ENCODE results near the gene PHACTR3.

PHACTR3 gene

DNA sequence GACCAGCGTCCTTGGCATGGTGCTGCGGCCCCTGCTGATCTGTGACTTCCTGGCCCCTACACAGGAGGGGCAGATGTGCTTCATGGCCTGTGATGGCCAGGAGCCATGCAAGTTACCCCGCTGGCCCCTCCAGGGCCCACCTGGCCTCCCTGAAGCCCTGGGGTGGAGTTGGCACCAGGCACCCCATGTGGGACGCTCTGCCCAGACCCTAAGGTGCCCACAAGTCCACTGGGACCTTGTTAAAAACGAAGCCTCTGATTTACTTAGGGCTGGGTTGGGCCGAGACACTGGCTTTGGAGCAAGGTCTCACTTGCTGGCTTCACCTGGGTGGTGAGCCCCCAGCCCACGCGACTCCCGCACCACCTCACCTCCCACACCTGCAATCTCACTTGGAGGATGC, 139.0 kb downstream of the PHACTR3 start:
- H3K27ac ChIP-seq (ENCODE audit: low read depth, low read length): no peak overlapping the region
- peaks cover 0 to 3% (median 0%) of the 10 kb centered on the region in 5 donors for H3K4me1 ChIP-seq (ENCODE audit: control insufficient read depth in 5 of 5, insufficient read depth in 5 of 5, low read length in 5 of 5)
- no peaks in the 10 kb centered on the region for H3K36me3 ChIP-seq (ENCODE audit: control insufficient read depth in 5 of 5, insufficient read depth in 5 of 5, low read length in 5 of 5)
- no peak overlapping the region for H3K4me3 ChIP-seq (ENCODE audit: low read depth in 1 of 5, low read length in 5 of 5)
- H3K9me3 ChIP-seq (ENCODE audit: control insufficient read depth in 5 of 5, low read length in 5 of 5): no peaks in the 10 kb centered on the region
- H3K9ac ChIP-seq (ENCODE audit: low read length in 5 of 5): no peak overlapping the region
- peaks cover 0 to 31% (median 17%) of the 10 kb centered on the region in 5 donors for H3K27me3 ChIP-seq (ENCODE audit: control insufficient read depth in 5 of 5, insufficient read depth in 4 of 5, low read length in 5 of 5)

DNA sequence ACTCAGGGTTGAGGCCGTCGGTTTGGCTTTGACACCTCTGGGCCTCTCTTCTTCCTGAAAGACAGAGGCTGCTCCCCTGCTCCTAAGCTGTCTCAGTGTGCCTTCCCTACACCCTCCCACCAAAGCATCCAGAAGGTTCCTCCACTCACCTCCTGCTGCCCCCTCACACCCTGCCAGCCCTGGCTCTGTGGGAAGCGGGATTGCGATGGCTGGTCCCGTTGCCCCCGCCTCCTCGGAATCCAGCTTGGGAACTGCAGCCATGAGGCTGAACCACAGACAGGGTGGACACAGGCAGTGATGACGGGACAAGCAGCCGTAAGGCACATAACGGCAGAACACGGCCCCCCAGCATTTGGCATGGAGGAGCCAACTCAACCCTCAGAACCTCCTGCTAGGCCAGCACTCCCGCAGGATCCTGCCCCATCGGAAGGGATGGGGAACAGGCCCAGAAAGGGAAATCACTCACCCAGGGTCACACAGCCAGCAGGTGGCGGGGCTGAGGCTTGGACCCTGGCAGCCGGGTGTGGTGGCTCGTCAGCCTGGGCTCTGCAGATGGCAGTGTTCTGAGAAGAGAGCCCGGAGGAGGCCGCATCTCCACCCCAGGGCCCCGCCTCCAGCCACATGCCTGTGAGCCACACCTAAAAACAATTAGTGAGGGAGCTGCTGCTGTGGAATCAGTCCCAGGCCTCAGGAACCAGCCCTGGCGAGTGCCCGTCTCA, 139.6 kb downstream of the PHACTR3 start:
- H3K4me1 ChIP-seq (ENCODE audit: control insufficient read depth in 5 of 5, insufficient read depth in 5 of 5, low read length in 5 of 5): peaks cover 0 to 6% (median 5%) of the 10 kb centered on the region in 5 donors
- no peak overlapping the region for H3K9ac ChIP-seq (ENCODE audit: low read length in 5 of 5)
- no peaks in the 10 kb centered on the region for H3K36me3 ChIP-seq (ENCODE audit: control insufficient read depth in 5 of 5, insufficient read depth in 5 of 5, low read length in 5 of 5)
- peaks cover 0 to 25% (median 15%) of the 10 kb centered on the region in 5 donors for H3K27me3 ChIP-seq (ENCODE audit: control insufficient read depth in 5 of 5, insufficient read depth in 4 of 5, low read length in 5 of 5)
- no peaks in the 10 kb centered on the region for H3K9me3 ChIP-seq (ENCODE audit: control insufficient read depth in 5 of 5, low read length in 5 of 5)
- no peak overlapping the region for H3K4me3 ChIP-seq (ENCODE audit: low read depth in 1 of 5, low read length in 5 of 5)
- H3K27ac ChIP-seq (ENCODE audit: low read depth, low read length): no peak overlapping the region

DNA sequence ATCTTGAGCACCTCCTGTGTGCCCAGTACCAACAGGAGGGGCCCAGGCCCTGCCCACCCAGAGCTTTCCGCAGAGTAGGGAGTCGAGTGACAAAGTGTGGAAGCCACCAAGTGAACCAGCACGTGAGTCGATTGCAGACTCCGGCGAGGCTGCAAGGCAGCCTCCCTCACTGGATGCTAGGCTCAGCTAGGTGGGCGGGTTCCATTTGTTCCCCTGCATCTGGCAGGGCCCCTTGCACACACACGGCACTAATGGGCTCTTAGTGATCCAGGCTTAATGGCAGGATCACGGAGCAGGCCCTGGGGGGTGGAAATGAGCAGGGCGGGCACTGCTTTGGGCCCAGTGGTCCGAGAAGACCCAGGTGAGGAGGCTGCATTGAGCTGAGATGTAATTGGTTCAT, 140.4 kb downstream of the PHACTR3 start:
- no peak overlapping the region for H3K9ac ChIP-seq (ENCODE audit: low read length in 5 of 5)
- H3K9me3 ChIP-seq (ENCODE audit: control insufficient read depth in 5 of 5, low read length in 5 of 5): no peaks in the 10 kb centered on the region
- no peak overlapping the region for H3K4me3 ChIP-seq (ENCODE audit: low read depth in 1 of 5, low read length in 5 of 5)
- no peaks in the 10 kb centered on the region for H3K36me3 ChIP-seq (ENCODE audit: control insufficient read depth in 5 of 5, insufficient read depth in 5 of 5, low read length in 5 of 5)
- peaks cover 0 to 22% (median 17%) of the 10 kb centered on the region in 5 donors for H3K27me3 ChIP-seq (ENCODE audit: control insufficient read depth in 5 of 5, insufficient read depth in 4 of 5, low read length in 5 of 5)
- H3K4me1 ChIP-seq (ENCODE audit: control insufficient read depth in 5 of 5, insufficient read depth in 5 of 5, low read length in 5 of 5): peaks cover 0 to 14% (median 12%) of the 10 kb centered on the region in 5 donors
- no peak overlapping the region for H3K27ac ChIP-seq (ENCODE audit: low read depth, low read length)

DNA sequence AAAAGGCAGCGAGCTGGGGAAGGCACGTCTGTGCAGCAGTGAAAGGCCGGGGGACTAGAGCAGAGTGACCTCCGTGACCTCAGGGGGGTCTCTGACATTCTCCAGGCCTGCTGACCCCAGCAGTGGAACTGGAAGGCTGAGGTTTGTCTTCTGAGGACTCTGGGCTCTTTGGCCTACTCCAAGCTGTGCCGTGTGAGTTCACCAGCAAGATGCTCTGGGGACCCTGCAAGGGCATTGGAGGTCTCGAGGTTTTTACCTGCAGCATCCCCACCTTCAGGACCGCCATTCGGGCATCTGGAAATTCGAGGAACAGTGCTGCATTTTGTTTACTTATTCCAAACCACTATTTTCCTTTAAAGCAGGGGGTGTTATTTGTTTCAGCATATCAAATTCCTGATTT, 140.9 kb downstream of the PHACTR3 start:
- H3K4me1 ChIP-seq (ENCODE audit: control insufficient read depth in 5 of 5, insufficient read depth in 5 of 5, low read length in 5 of 5): peaks cover 0 to 16% (median 14%) of the 10 kb centered on the region in 5 donors
- H3K27ac ChIP-seq (ENCODE audit: low read depth, low read length): no peak overlapping the region
- H3K4me3 ChIP-seq (ENCODE audit: low read depth in 1 of 5, low read length in 5 of 5): no peak overlapping the region
- H3K9ac ChIP-seq (ENCODE audit: low read length in 5 of 5): no peak overlapping the region
- peaks cover 0 to 24% (median 18%) of the 10 kb centered on the region in 5 donors for H3K27me3 ChIP-seq (ENCODE audit: control insufficient read depth in 5 of 5, insufficient read depth in 4 of 5, low read length in 5 of 5)
- no peaks in the 10 kb centered on the region for H3K36me3 ChIP-seq (ENCODE audit: control insufficient read depth in 5 of 5, insufficient read depth in 5 of 5, low read length in 5 of 5)
- no peaks in the 10 kb centered on the region for H3K9me3 ChIP-seq (ENCODE audit: control insufficient read depth in 5 of 5, low read length in 5 of 5)

DNA sequence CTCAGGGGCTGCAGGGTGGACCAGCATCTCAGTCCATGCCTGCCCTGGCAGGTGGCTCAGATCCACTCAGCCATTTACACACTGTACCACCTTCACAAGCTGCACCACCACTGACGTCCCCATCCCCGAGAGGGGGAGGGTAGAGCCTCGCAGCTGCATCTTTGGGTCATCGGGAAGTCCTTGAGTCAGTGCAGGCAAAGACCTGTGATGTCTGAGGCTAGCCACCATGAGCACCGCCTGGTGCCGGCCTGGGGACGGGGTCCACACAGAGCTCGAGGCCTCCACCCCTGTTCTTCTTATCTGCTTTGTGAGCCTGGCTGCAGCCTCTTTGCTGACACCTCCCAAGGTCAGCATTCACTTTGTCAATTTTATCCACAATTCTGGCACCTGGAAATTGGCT, 141.4 kb downstream of the PHACTR3 start:
- no peaks in the 10 kb centered on the region for H3K9me3 ChIP-seq (ENCODE audit: control insufficient read depth in 5 of 5, low read length in 5 of 5)
- no peaks in the 10 kb centered on the region for H3K36me3 ChIP-seq (ENCODE audit: control insufficient read depth in 5 of 5, insufficient read depth in 5 of 5, low read length in 5 of 5)
- no peak overlapping the region for H3K9ac ChIP-seq (ENCODE audit: low read length in 5 of 5)
- H3K27me3 ChIP-seq (ENCODE audit: control insufficient read depth in 5 of 5, insufficient read depth in 4 of 5, low read length in 5 of 5): peaks cover 0 to 28% (median 23%) of the 10 kb centered on the region in 5 donors
- H3K4me1 ChIP-seq (ENCODE audit: control insufficient read depth in 5 of 5, insufficient read depth in 5 of 5, low read length in 5 of 5): peaks cover 0 to 16% (median 14%) of the 10 kb centered on the region in 5 donors
- no peak overlapping the region for H3K27ac ChIP-seq (ENCODE audit: low read depth, low read length)
- no peak overlapping the region for H3K4me3 ChIP-seq (ENCODE audit: low read depth in 1 of 5, low read length in 5 of 5)

DNA sequence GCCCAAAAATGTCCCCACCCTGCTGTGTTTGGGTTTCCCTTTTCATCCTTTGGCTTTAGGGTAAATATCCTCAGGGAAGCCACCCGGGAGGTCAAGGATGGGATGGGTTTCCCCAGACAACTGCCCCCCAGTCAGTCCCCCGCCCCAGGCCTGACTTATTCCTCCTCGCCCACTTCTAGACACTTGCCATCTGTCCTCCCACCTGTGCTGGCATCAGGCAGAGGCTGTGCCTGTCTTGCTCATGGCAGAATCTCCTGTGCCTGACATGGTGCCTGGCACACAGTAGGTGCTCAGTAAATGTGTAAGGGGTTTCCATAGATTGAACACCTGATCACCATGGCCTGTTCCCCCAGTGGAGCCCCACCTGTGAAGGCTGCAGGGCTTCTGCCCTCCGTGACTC, 141.8 kb downstream of the PHACTR3 start:
- H3K9me3 ChIP-seq (ENCODE audit: control insufficient read depth in 5 of 5, low read length in 5 of 5): no peaks in the 10 kb centered on the region
- no peak overlapping the region for H3K27ac ChIP-seq (ENCODE audit: low read depth, low read length)
- peaks cover 0 to 16% (median 15%) of the 10 kb centered on the region in 5 donors for H3K4me1 ChIP-seq (ENCODE audit: control insufficient read depth in 5 of 5, insufficient read depth in 5 of 5, low read length in 5 of 5)
- H3K27me3 ChIP-seq (ENCODE audit: control insufficient read depth in 5 of 5, insufficient read depth in 4 of 5, low read length in 5 of 5): peaks cover 0 to 27% (median 21%) of the 10 kb centered on the region in 5 donors
- no peak overlapping the region for H3K9ac ChIP-seq (ENCODE audit: low read length in 5 of 5)
- no peak overlapping the region for H3K4me3 ChIP-seq (ENCODE audit: low read depth in 1 of 5, low read length in 5 of 5)
- H3K36me3 ChIP-seq (ENCODE audit: control insufficient read depth in 5 of 5, insufficient read depth in 5 of 5, low read length in 5 of 5): no peaks in the 10 kb centered on the region

DNA sequence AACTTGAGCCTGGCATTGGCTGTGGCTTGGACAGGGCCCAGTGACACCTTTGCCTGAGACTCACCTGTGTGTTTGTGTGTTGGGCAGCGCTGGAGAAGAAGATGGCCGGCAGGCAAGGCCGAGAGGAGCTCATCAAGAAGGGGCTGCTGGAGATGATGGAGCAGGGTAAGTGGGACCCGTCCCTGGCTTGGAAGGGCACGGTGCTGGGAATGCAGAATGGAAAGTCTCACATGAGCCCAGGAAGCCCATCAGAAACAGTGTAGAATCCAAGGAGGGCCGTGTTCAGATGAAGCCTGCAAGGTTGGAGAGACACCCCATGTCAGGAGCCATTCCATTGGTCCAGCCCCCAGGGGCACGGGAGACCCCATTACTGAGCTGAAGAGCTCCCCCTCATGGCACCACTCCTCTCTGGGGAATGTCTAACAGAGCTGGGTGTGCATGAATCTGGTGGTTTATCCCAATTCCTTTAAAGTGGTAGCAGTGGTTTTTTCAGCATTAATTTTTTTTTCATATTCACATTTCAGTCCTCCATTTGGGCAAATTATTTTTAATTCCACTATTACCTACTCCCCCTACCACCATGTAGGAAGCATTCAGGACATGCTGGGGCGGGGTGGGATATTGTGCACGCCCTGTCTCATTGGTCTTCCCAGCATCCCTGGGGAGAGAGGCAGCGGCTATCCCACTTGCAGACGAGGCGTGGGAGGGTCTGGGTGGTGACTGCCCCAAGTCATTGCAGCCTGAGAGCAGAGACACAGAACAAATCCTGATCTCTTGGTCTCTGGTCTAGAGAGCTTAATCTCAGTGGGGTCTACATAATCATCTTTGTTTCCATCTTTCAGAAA, 143.6 kb downstream of the PHACTR3 start:
- peaks cover 0 to 29% (median 22%) of the 10 kb centered on the region in 5 donors for H3K4me1 ChIP-seq (ENCODE audit: control insufficient read depth in 5 of 5, insufficient read depth in 5 of 5, low read length in 5 of 5)
- peaks cover 2 to 26% (median 26%) of the 10 kb centered on the region in 5 donors for H3K27me3 ChIP-seq (ENCODE audit: control insufficient read depth in 5 of 5, insufficient read depth in 4 of 5, low read length in 5 of 5)
- H3K27ac ChIP-seq (ENCODE audit: low read depth, low read length): no peak overlapping the region
- H3K36me3 ChIP-seq (ENCODE audit: control insufficient read depth in 5 of 5, insufficient read depth in 5 of 5, low read length in 5 of 5): no peaks in the 10 kb centered on the region
- H3K9me3 ChIP-seq (ENCODE audit: control insufficient read depth in 5 of 5, low read length in 5 of 5): no peaks in the 10 kb centered on the region
- H3K9ac ChIP-seq (ENCODE audit: low read length in 5 of 5): no peak overlapping the region
- H3K4me3 ChIP-seq (ENCODE audit: low read depth in 1 of 5, low read length in 5 of 5): no peak overlapping the region

DNA sequence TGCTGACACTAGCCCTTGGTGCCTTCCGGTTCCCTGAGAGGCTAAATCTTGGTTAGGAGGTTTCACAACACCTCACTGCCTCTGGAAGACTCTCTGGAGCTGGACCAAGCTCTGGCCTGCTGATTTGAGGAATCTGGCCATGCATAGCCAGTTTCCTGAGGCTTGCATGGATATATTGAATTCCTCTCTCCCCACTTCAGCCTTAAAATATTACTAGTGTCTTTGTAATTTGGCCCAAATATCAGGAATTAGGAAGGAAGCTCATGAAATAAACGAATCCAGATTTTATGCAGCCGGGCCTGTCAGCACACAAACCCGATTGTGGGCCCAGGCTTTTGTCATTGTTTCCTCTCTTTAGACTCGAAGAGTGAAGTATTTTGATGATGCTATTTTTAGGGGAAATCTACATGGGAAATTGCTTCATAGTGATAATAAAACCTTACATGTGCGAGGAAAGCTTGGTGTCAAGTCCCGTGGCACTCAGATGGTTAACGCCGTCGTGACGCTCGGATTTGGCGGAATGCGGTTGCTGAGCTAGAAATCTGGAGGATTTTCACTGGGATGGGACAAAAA, 144.4 kb downstream of the PHACTR3 start:
- Histone ChIP-seq H3K9ac (ENCODE audit: low read length in 5 of 5) (peak overlapping the region in 1 of 5 donors; percentile 26), H3K9me3 (ENCODE audit: control insufficient read depth in 5 of 5, low read length in 5 of 5) (no peaks in the 10 kb centered on the region), H3K4me3 (ENCODE audit: low read depth in 1 of 5, low read length in 5 of 5) (no peak overlapping the region), H3K36me3 (ENCODE audit: control insufficient read depth in 5 of 5, insufficient read depth in 5 of 5, low read length in 5 of 5) (no peaks in the 10 kb centered on the region), H3K4me1 (ENCODE audit: control insufficient read depth in 5 of 5, insufficient read depth in 5 of 5, low read length in 5 of 5) (peaks cover 0 to 34% (median 28%) of the 10 kb centered on the region in 5 donors), H3K27ac (ENCODE audit: low read depth, low read length) (peak overlapping the region; percentile 65), H3K27me3 (ENCODE audit: control insufficient read depth in 5 of 5, insufficient read depth in 4 of 5, low read length in 5 of 5) (peaks cover 9 to 34% (median 28%) of the 10 kb centered on the region in 5 donors)

DNA sequence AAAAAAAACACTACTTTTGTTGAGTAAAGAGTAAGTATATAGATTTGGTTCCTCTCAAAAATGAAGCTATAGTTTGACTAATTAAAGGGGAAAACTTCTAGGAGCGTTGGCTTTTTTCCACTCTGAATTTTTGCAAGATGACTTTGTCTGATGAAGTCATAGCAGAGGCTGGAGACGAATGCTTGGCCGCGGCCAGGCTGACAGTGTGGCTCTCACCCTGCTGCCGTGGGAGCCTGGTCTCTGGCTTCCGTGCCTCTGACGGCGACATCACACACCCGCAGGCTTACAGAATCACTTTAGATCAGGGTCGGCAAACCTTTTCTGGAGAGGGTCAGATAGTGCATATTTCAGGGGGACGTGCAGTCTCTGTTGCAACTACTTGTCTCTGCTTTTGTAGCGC, 145.0 kb downstream of the PHACTR3 start:
- no peaks in the 10 kb centered on the region for H3K36me3 ChIP-seq (ENCODE audit: control insufficient read depth in 5 of 5, insufficient read depth in 5 of 5, low read length in 5 of 5)
- peaks cover 14 to 38% (median 34%) of the 10 kb centered on the region in 5 donors for H3K27me3 ChIP-seq (ENCODE audit: control insufficient read depth in 5 of 5, insufficient read depth in 4 of 5, low read length in 5 of 5)
- no peak overlapping the region for H3K4me3 ChIP-seq (ENCODE audit: low read depth in 1 of 5, low read length in 5 of 5)
- H3K27ac ChIP-seq (ENCODE audit: low read depth, low read length): peak overlapping the region; percentile 65
- H3K9me3 ChIP-seq (ENCODE audit: control insufficient read depth in 5 of 5, low read length in 5 of 5): no peaks in the 10 kb centered on the region
- peaks cover 0 to 34% (median 28%) of the 10 kb centered on the region in 5 donors for H3K4me1 ChIP-seq (ENCODE audit: control insufficient read depth in 5 of 5, insufficient read depth in 5 of 5, low read length in 5 of 5)
- H3K9ac ChIP-seq (ENCODE audit: low read length in 5 of 5): no peak overlapping the region

Measured in subcutaneous abdominal adipose tissue (tissue), 5 donors.